Large intestine (tissue), 3 donors: ENCODE measurements around the gene SORCS2. TPM values are rescaled to one million over a fixed set of nuclear protein-coding genes. Genes with fewer than 3 reads are reported as not detected.

Experiments used
- DNase-seq, 2 donors: peaks; one replicate each; pipeline versions ENCODE4 v3.0.0 to v3.0.0-alpha.2; 2013
- H3K27ac ChIP-seq: one replicate; pipeline ENCODE4 v1.5.1; 2013; ENCODE audit warnings: low read length
- H3K27me3 ChIP-seq: 2 replicates; pipeline ENCODE4 v1.6.1; 2013; ENCODE audit warnings: low read length; ENCODE audit not compliant: control insufficient read depth, insufficient read depth
- H3K36me3 ChIP-seq: 2 replicates; pipeline ENCODE4 v1.6.1; 2013; ENCODE audit warnings: low read length; ENCODE audit not compliant: control insufficient read depth, insufficient read depth
- H3K4me1 ChIP-seq: one replicate; pipeline ENCODE4 v1.6.1; 2013; ENCODE audit warnings: low read length; ENCODE audit not compliant: control insufficient read depth, insufficient read depth
- H3K4me3 ChIP-seq: one replicate; pipeline ENCODE4 v1.5.1; 2013; ENCODE audit warnings: low read length
- H3K9me3 ChIP-seq: one replicate; pipeline ENCODE4 v1.6.1; 2013; ENCODE audit warnings: mild to moderate bottlenecking, low read depth, low read length, moderate library complexity; ENCODE audit not compliant: control insufficient read depth
- WGBS: methylation state at CpG from one replicate; pipeline ENCODE4 v1.1.5; 2013; ENCODE audit warnings: low lambda C conversion rate; ENCODE audit not compliant: insufficient coverage; 5-methylcytosine and 5-hydroxymethylcytosine counted together
- polyA plus RNA-seq: library from polyadenylated mRNA; unstranded; fragments of 120-200 nt; gene quantifications from one replicate; pipeline ENCODE4 v1.2.1, GENCODE V29; 2013

SORCS2 gene
- polyA plus RNA-seq, 1 donor = 3.6 TPM

GRCh38 chr4:7364979-7365378 is 172.6 kb downstream of the SORCS2 start:
- no peak for DNase-seq
- no peaks in the 10 kb centered on the region for H3K9me3 ChIP-seq
- no peak overlapping the region for H3K4me3 ChIP-seq
- WGBS = no CpG with 5 or more reads among the region's 5 CpGs
- no peaks in the 10 kb centered on the region for H3K36me3 ChIP-seq
- peaks cover 3% of the 10 kb centered on the region for H3K4me1 ChIP-seq
- peaks cover 19% of the 10 kb centered on the region for H3K27me3 ChIP-seq
- H3K27ac ChIP-seq = no peak overlapping the region

- no peaks in the 10 kb centered on the region for H3K9me3 ChIP-seq
- peaks cover 3% of the 10 kb centered on the region for H3K4me1 ChIP-seq
- WGBS = no CpG with 5 or more reads among the region's 22 CpGs
- no peaks in the 10 kb centered on the region for H3K36me3 ChIP-seq
- peaks cover 19% of the 10 kb centered on the region for H3K27me3 ChIP-seq
- no peak for DNase-seq
- no peak overlapping the region for H3K27ac ChIP-seq
- H3K4me3 ChIP-seq = no peak overlapping the region
Measured at GRCh38 chr4:7365462-7366179, 173.3 kb downstream of the SORCS2 start.

GRCh38 chr4:7366180-7366945 is 174.0 kb downstream of the SORCS2 start:
- Histone ChIP-seq H3K4me3 (no peak overlapping the region), H3K27ac (no peak overlapping the region), H3K4me1 (peaks cover 3% of the 10 kb centered on the region), H3K36me3 (no peaks in the 10 kb centered on the region), H3K9me3 (no peaks in the 10 kb centered on the region), H3K27me3 (peaks cover 19% of the 10 kb centered on the region)
- WGBS = no CpG with 5 or more reads among the region's 11 CpGs
- no peak for DNase-seq

- H3K36me3 ChIP-seq = no peaks in the 10 kb centered on the region
- H3K4me3 ChIP-seq = no peak overlapping the region
- WGBS = no CpG with 5 or more reads among the region's 7 CpGs
- H3K4me1 ChIP-seq = peaks cover 3% of the 10 kb centered on the region
- peaks cover 19% of the 10 kb centered on the region for H3K27me3 ChIP-seq
- H3K27ac ChIP-seq = no peak overlapping the region
- DNase-seq = no peak
- H3K9me3 ChIP-seq = no peaks in the 10 kb centered on the region
Measured at GRCh38 chr4:7366954-7367353, 174.6 kb downstream of the SORCS2 start.

- WGBS = 20% methylated on average over 1 of the region's 13 CpGs
- H3K27ac ChIP-seq = no peak overlapping the region
- DNase-seq = no peak
- H3K9me3 ChIP-seq = no peaks in the 10 kb centered on the region
- H3K27me3 ChIP-seq = peaks cover 19% of the 10 kb centered on the region
- no peaks in the 10 kb centered on the region for H3K36me3 ChIP-seq
- H3K4me3 ChIP-seq = no peak overlapping the region
- peaks cover 3% of the 10 kb centered on the region for H3K4me1 ChIP-seq
Measured at GRCh38 chr4:7367406-7367805, 175.1 kb downstream of the SORCS2 start.

- H3K27me3 ChIP-seq = peaks cover 19% of the 10 kb centered on the region
- DNase-seq = no peak
- WGBS = no CpG with 5 or more reads among the region's 8 CpGs
- H3K27ac ChIP-seq = no peak overlapping the region
- H3K9me3 ChIP-seq = no peaks in the 10 kb centered on the region
- H3K36me3 ChIP-seq = no peaks in the 10 kb centered on the region
- peaks cover 3% of the 10 kb centered on the region for H3K4me1 ChIP-seq
- H3K4me3 ChIP-seq = no peak overlapping the region
Measured at GRCh38 chr4:7367864-7368277, 175.5 kb downstream of the SORCS2 start.

GRCh38 chr4:7368296-7368695 is 176.0 kb downstream of the SORCS2 start:
- no peak overlapping the region for H3K4me3 ChIP-seq
- WGBS = no CpG with 5 or more reads among the region's 7 CpGs
- no peak overlapping the region for H3K27ac ChIP-seq
- no peaks in the 10 kb centered on the region for H3K36me3 ChIP-seq
- no peak for DNase-seq
- peaks cover 3% of the 10 kb centered on the region for H3K4me1 ChIP-seq
- H3K27me3 ChIP-seq = peaks cover 19% of the 10 kb centered on the region
- no peaks in the 10 kb centered on the region for H3K9me3 ChIP-seq

- WGBS = 100% methylated on average over 1 of the region's 13 CpGs
- Histone ChIP-seq H3K4me1 (peaks cover 3% of the 10 kb centered on the region), H3K4me3 (no peak overlapping the region), H3K27me3 (peaks cover 16% of the 10 kb centered on the region), H3K27ac (no peak overlapping the region), H3K36me3 (no peaks in the 10 kb centered on the region), H3K9me3 (no peaks in the 10 kb centered on the region)
- no peak for DNase-seq
Measured at GRCh38 chr4:7369511-7369910, 177.2 kb downstream of the SORCS2 start.

GRCh38 chr4:7370038-7370437 is 177.7 kb downstream of the SORCS2 start:
- no peak overlapping the region for H3K4me3 ChIP-seq
- H3K4me1 ChIP-seq = peaks cover 3% of the 10 kb centered on the region
- peaks cover 13% of the 10 kb centered on the region for H3K27me3 ChIP-seq
- no peak for DNase-seq
- H3K36me3 ChIP-seq = no peaks in the 10 kb centered on the region
- H3K27ac ChIP-seq = no peak overlapping the region
- no CpG with 5 or more reads among the region's 7 CpGs for WGBS
- no peaks in the 10 kb centered on the region for H3K9me3 ChIP-seq

- Histone ChIP-seq H3K27me3 (peaks cover 5% of the 10 kb centered on the region), H3K4me3 (no peak overlapping the region), H3K9me3 (no peaks in the 10 kb centered on the region), H3K36me3 (no peaks in the 10 kb centered on the region), H3K27ac (no peak overlapping the region), H3K4me1 (peaks cover 3% of the 10 kb centered on the region)
- DNase-seq = no peak
- WGBS = 100% methylated on average over 1 of the region's 31 CpGs
Measured at GRCh38 chr4:7371210-7371941, 179.0 kb downstream of the SORCS2 start.
